ENCODE data around the gene COP1. TPM values are rescaled to one million over a fixed set of nuclear protein-coding genes. Genes with fewer than 3 reads are reported as not detected.

Gene COP1
- total and polyA plus RNA-seq, 2 of the 13 experiments (the other 11 are each of a cell fraction or from before 2014, with no cell fraction given) = 20.5 to 51.3 TPM

DNA sequence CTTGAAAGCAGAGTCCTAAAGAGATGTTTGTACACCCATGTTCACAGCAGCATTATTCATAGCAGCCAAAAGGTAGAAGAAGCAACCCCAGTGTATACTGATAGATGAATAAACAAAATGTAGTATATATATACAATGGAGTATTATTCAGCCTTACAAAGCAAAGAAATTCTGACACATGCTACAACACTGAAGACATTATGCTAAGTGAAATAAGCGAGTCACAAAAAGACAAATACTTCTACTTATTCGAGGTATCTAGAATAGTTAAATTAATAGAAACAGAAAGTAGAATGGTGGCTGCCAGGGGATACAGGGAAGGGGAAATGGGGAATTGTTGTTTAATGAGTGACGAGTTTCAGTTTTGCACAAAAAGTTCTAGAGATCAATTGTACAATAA is 23.5 kb downstream of the COP1 start:
- H4K20me1 ChIP-seq (ENCODE audit: insufficient read depth, low read length) = no peaks in the 10 kb centered on the region
- no peak overlapping the region for H3K4me3 ChIP-seq (replicated peaks in 1 of 3; ENCODE audit: insufficient read depth in 1 of 3, low read depth in 2 of 3, low read length in 3 of 3)
- no peak overlapping the region for H3K4me2 ChIP-seq (ENCODE audit: low read depth, low read length)
- WGBS (ENCODE audit: low lambda C conversion rate) = 86% methylated on average over 3 of the region's 3 CpGs
- no peak for FAIRE-seq
- no peak overlapping the region for H3K27ac ChIP-seq (ENCODE audit: extremely low read length, insufficient read depth, low read length)
- DNase-seq (ENCODE audit: low spot score) = no peak
- intact Hi-C loops (cut with micrococcal nuclease; ENCODE audit: unreplicated experiment) = no loop called here
- no TSS peak for BruUV-seq (replicated peaks)
- H3K27me3 ChIP-seq (ENCODE audit: control insufficient read depth in 1 of 2, insufficient read depth in 2 of 2, low read length in 2 of 2) = no peaks in the 10 kb centered on the region
- H3K9ac ChIP-seq (ENCODE audit: insufficient read depth, low read depth, low read length) = no peak overlapping the region
- ChIA-PET POLR2A (no interaction called here), CTCF (ENCODE audit: low intra/inter-chr PET ratio, low total read pairs) (no interaction called here)
- no peak overlapping the region for H2AFZ ChIP-seq (ENCODE audit: low read length)
- no peaks in the 10 kb centered on the region for H3K9me3 ChIP-seq (ENCODE audit: low read length)
- ATAC-seq = no peak
- peaks cover 3 to 17% of the 10 kb centered on the region in 2 experiments; a peak in 4 of 5 replicates for H3K36me3 ChIP-seq (replicated peaks in 1 of 2; ENCODE audit: control insufficient read depth in 1 of 2, insufficient read depth in 2 of 2, low read length in 2 of 2)
- no peaks in the 10 kb centered on the region for H3K4me1 ChIP-seq (ENCODE audit: insufficient read depth, low read length)
- in situ Hi-C loops (cut with HindIII; ENCODE audit: extremely low pct_ligation_motif_present, low pct_unique_long_range_greater_than_20kb) = no loop called here
- peaks cover 61% of the 10 kb centered on the region for H3K79me2 ChIP-seq (ENCODE audit: insufficient read depth, low read length)
- TF ChIP-seq HNF1B (CRISPR knock-in tag; IDR thresholded peaks at IDR 0.05) (no peak), ZBTB46 (CRISPR knock-in tag; IDR thresholded peaks at IDR 0.05; ENCODE audit: borderline replicate concordance) (no peak), LBX2 (CRISPR knock-in tag; IDR thresholded peaks at IDR 0.05; ENCODE audit: borderline replicate concordance) (no peak), ZNF576 (CRISPR knock-in tag; IDR thresholded peaks at IDR 0.05) (no peak), ZNF547 (CRISPR knock-in tag; IDR thresholded peaks at IDR 0.05) (no peak), NFAT5 (CRISPR knock-in tag; IDR thresholded peaks at IDR 0.05) (no peak), ZKSCAN8 (CRISPR knock-in tag; IDR thresholded peaks at IDR 0.05; ENCODE audit: borderline replicate concordance) (no peak), RORA (CRISPR knock-in tag; IDR thresholded peaks at IDR 0.05) (no peak), ZNF577 (CRISPR knock-in tag; IDR thresholded peaks at IDR 0.05; ENCODE audit: borderline replicate concordance, low read depth) (no peak), POGZ (CRISPR knock-in tag; IDR thresholded peaks at IDR 0.05) (no peak), TCF12 (IDR thresholded peaks at IDR 0.05) (no peak), TCF12 (CRISPR knock-in tag; IDR thresholded peaks at IDR 0.05) (no peak), GLI4 (CRISPR knock-in tag; IDR thresholded peaks at IDR 0.05; ENCODE audit: borderline replicate concordance) (no peak), KDM5B (CRISPR knock-in tag; IDR thresholded peaks at IDR 0.05; ENCODE audit: borderline replicate concordance) (no peak)
- TF ChIP-seq, protein P1, sequence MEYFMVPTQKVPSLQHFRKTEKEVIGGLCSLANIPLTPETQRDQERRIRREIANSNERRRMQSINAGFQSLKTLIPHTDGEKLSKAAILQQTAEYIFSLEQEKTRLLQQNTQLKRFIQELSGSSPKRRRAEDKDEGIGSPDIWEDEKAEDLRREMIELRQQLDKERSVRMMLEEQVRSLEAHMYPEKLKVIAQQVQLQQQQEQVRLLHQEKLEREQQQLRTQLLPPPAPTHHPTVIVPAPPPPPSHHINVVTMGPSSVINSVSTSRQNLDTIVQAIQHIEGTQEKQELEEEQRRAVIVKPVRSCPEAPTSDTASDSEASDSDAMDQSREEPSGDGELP (IDR thresholded peaks at IDR 0.05; ENCODE audit: borderline replicate concordance, low read depth) = no peak

All from HepG2 (cell line).